HFFc6 (cell line): Measurements from ENCODE around the gene LCA5L. TPM values are rescaled to one million over a fixed set of nuclear protein-coding genes. Genes with fewer than 3 reads are reported as not detected.
A peak's percentile ranks its signal among the peaks of the same experiment; 100 is the strongest.

Source experiments
- DNase-seq: peaks from one replicate; pipeline ENCODE4 v3.0.0-alpha.2; 2018
- H3K27ac Mint-ChIP-seq: 2 replicates; pipeline ENCODE4 v1.8.0; 2020; ENCODE audit warnings: mild to moderate bottlenecking, mixed read lengths
- H3K27me3 Mint-ChIP-seq: 2 replicates; pipeline ENCODE4 v1.8.0; 2021; ENCODE audit warnings: mild to moderate bottlenecking, moderate library complexity, mixed read lengths; ENCODE audit not compliant: insufficient read depth
- H3K36me3 Mint-ChIP-seq: 2 replicates; pipeline ENCODE4 v1.8.0; 2021; ENCODE audit warnings: low read depth, mixed read lengths
- H3K4me1 Mint-ChIP-seq: 2 replicates; pipeline ENCODE4 v1.8.0; 2020; ENCODE audit warnings: low read depth, mixed read lengths
- H3K4me3 Mint-ChIP-seq: 2 replicates; pipeline ENCODE4 v1.8.0; 2020; ENCODE audit warnings: mild to moderate bottlenecking, moderate library complexity, mixed read lengths
- H3K9me3 Mint-ChIP-seq: 2 replicates; pipeline ENCODE4 v1.8.0; 2020; ENCODE audit warnings: mild to moderate bottlenecking, mixed read lengths
- CTCF ChIP-seq: fragments of 200-600 bp; sonication (generic); IDR thresholded peaks from 2 replicates; pipeline ENCODE4 v1.5.0; 2021; ENCODE audit warnings: antibody characterized with exemption, mild to moderate bottlenecking
- total RNA-seq, 6 experiments: library from RNA; stranded (reverse); fragmentation: NEBNext Ultra II Directional; extraction: Animal tissue kit (Norgen Biotek cat#: 25700); gene quantifications; 2 replicates in 1 of 6; 3 replicates in 5 of 6; pipeline ENCODE4 v1.2.3, GENCODE V29; 2021

The LCA5L gene
- total RNA-seq, 6 experiments from 2014 or later = 0.73 to 1.4 (median 0.86) TPM

- Mint-ChIP-seq H3K4me3 (no peak within 1 kb of the TSS), H3K27me3 (peaks cover 21% of the 10 kb centered on the region), H3K27ac (no peak within 1 kb of the TSS), H3K9me3 (no peaks in the 10 kb centered on the region), H3K4me1 (peaks cover 16% of the 10 kb centered on the region), H3K36me3 (no peaks in the 10 kb centered on the region)
- no peak for TF ChIP-seq CTCF
- no peak for DNase-seq
Measured at GRCh38 chr21:39451332-39452206, 6.0 kb upstream of the LCA5L start, which contains the start of gene SH3BGR. Gene SH3BGR, plus strand, starts transcription at chr21:39451970. Its CDS starts 127 bp downstream, at chr21:39452097.

- Mint-ChIP-seq H3K4me3 (no peak overlapping the region), H3K27ac (no peak overlapping the region), H3K36me3 (no peaks in the 10 kb centered on the region), H3K27me3 (peaks cover 9% of the 10 kb centered on the region), H3K9me3 (no peaks in the 10 kb centered on the region), H3K4me1 (peaks cover 22% of the 10 kb centered on the region)
- DNase-seq = no peak
- TF ChIP-seq CTCF = no peak
Measured at GRCh38 chr21:39447264-39447663, 1.7 kb upstream of the LCA5L start.

GRCh38 chr21:39444421-39445180, 977 bp downstream of the LCA5L start:
- 0 out of 2 replicates have a peak, but pooled peaks cover under 1% of the 10 kb centered on the region for H3K27me3 Mint-ChIP-seq
- TF ChIP-seq CTCF = no peak
- peak; percentile 53 for DNase-seq
- H3K9me3 Mint-ChIP-seq = no peaks in the 10 kb centered on the region
- peak overlapping the region; percentile 94 for H3K27ac Mint-ChIP-seq
- peak overlapping the region; percentile 94 for H3K4me3 Mint-ChIP-seq
- H3K36me3 Mint-ChIP-seq = no peaks in the 10 kb centered on the region
- H3K4me1 Mint-ChIP-seq = peaks cover 16% of the 10 kb centered on the region

GRCh38 chr21:39441502-39442475, 3.8 kb downstream of the LCA5L start:
- peaks cover 16% of the 10 kb centered on the region for H3K4me1 Mint-ChIP-seq
- no peaks in the 10 kb centered on the region for H3K9me3 Mint-ChIP-seq
- H3K4me3 Mint-ChIP-seq = no peak overlapping the region
- peak; percentile 85 for TF ChIP-seq CTCF
- H3K27ac Mint-ChIP-seq = no peak overlapping the region
- H3K27me3 Mint-ChIP-seq = peaks cover 2% of the 10 kb centered on the region
- peak; percentile 63 for DNase-seq
- no peaks in the 10 kb centered on the region for H3K36me3 Mint-ChIP-seq

- TF ChIP-seq CTCF = no peak
Measured at GRCh38 chr21:39439232-39439631, 6.3 kb downstream of the LCA5L start.

More at GRCh38 chr21:39439232-39439631, 6.3 kb downstream of the LCA5L start:
- Mint-ChIP-seq H3K9me3 (no peaks in the 10 kb centered on the region), H3K4me3 (no peak overlapping the region), H3K27ac (no peak overlapping the region), H3K4me1 (peaks cover 9% of the 10 kb centered on the region), H3K36me3 (no peaks in the 10 kb centered on the region), H3K27me3 (peaks cover 2% of the 10 kb centered on the region)
- DNase-seq = no peak
